Measurements from ENCODE around the gene SLC4A9.

SLC4A9 gene

DNA sequence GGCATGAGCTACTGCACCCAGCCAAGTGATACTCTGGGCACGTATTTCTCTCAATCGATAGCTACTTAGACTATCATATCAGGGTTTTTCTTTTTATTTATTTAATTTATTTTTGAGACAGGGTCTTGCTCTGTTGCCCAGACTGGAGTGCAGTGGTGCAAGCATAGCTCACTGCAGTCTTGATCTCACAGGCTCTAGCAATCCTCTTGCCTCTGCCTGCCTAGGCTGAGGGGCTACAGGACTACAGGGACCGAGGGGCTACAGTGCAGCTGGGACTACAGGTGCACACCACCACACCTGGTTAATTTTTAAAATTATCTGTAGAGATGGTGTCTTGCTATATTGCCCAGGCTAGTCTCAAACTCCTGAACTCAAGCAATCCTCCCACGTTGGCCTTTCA, 21.4 kb downstream of the SLC4A9 start:
- no peak for TF ChIP-seq POLR2AphosphoS5 (IDR thresholded peaks at IDR 0.05; ENCODE audit: low read depth, low read length)
- TF ChIP-seq, protein P1, sequence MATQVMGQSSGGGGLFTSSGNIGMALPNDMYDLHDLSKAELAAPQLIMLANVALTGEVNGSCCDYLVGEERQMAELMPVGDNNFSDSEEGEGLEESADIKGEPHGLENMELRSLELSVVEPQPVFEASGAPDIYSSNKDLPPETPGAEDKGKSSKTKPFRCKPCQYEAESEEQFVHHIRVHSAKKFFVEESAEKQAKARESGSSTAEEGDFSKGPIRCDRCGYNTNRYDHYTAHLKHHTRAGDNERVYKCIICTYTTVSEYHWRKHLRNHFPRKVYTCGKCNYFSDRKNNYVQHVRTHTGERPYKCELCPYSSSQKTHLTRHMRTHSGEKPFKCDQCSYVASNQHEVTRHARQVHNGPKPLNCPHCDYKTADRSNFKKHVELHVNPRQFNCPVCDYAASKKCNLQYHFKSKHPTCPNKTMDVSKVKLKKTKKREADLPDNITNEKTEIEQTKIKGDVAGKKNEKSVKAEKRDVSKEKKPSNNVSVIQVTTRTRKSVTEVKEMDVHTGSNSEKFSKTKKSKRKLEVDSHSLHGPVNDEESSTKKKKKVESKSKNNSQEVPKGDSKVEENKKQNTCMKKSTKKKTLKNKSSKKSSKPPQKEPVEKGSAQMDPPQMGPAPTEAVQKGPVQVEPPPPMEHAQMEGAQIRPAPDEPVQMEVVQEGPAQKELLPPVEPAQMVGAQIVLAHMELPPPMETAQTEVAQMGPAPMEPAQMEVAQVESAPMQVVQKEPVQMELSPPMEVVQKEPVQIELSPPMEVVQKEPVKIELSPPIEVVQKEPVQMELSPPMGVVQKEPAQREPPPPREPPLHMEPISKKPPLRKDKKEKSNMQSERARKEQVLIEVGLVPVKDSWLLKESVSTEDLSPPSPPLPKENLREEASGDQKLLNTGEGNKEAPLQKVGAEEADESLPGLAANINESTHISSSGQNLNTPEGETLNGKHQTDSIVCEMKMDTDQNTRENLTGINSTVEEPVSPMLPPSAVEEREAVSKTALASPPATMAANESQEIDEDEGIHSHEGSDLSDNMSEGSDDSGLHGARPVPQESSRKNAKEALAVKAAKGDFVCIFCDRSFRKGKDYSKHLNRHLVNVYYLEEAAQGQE (IDR thresholded peaks at IDR 0.05; ENCODE audit: insufficient read depth in 1 of 2, low read depth in 2 of 2, low read length in 2 of 2), result no peak
- no peak for TF ChIP-seq SIN3A (IDR thresholded peaks at IDR 0.05; ENCODE audit: borderline replicate concordance, insufficient read depth, low read length)
- TF ChIP-seq TAF1 (IDR thresholded peaks at IDR 0.05; ENCODE audit: borderline replicate concordance, insufficient read depth, low read length), result no peak
- no peak for TF ChIP-seq FOXP2 (optimal IDR thresholded peaks at IDR 0.05; ENCODE audit: borderline replicate concordance, extremely low read depth, extremely low read length, insufficient read depth)

DNA sequence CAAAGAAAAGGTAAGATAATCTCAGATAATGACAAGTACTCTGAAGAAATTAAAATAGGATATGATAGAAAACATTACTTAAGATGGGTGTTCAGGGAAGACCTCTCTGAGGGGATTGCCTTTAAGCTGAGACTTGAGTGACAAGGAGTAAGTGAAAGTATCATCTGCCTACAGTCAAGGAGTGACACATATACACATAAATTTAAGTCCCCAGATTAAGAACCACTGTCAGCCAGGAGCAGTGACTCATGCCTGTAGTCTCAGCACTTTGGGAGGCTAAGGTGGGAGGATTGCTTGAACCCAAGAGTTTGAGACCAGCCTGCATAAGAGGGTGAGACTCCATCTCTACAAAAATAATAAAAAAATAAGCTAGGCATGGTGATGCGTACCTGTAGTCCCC, 22.0 kb downstream of the SLC4A9 start:
- TF ChIP-seq POLR2AphosphoS5 (IDR thresholded peaks at IDR 0.05; ENCODE audit: low read depth, low read length) (no peak), FOXP2 (optimal IDR thresholded peaks at IDR 0.05; ENCODE audit: borderline replicate concordance, extremely low read depth, extremely low read length, insufficient read depth) (no peak), TAF1 (IDR thresholded peaks at IDR 0.05; ENCODE audit: borderline replicate concordance, insufficient read depth, low read length) (no peak), SIN3A (IDR thresholded peaks at IDR 0.05; ENCODE audit: borderline replicate concordance, insufficient read depth, low read length) (no peak)
- TF ChIP-seq, protein P1 (IDR thresholded peaks at IDR 0.05; ENCODE audit: insufficient read depth in 1 of 2, low read depth in 2 of 2, low read length in 2 of 2), result no peak

DNA sequence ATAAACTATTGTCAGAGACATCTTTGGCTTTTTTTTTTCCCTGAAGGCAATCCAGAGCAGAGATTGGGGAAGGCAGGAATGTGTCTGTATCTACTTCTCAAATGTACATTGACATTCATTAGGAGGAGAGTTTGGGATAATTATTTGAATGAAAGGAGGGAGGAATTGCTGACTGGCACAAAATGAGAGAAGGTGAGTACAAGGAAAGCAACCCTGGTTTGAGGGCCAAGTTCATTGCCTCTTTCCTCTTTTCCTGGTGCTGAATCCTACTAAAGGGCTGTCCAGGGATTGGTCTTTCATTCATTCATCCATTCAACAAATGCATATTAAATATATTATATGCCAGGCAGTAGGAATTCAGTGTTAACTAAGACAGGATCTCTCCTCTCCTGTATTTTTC, 22.9 kb downstream of the SLC4A9 start:
- TF ChIP-seq POLR2AphosphoS5 (IDR thresholded peaks at IDR 0.05; ENCODE audit: low read depth, low read length) (no peak), FOXP2 (optimal IDR thresholded peaks at IDR 0.05; ENCODE audit: borderline replicate concordance, extremely low read depth, extremely low read length, insufficient read depth) (no peak), TAF1 (IDR thresholded peaks at IDR 0.05; ENCODE audit: borderline replicate concordance, insufficient read depth, low read length) (no peak), SIN3A (IDR thresholded peaks at IDR 0.05; ENCODE audit: borderline replicate concordance, insufficient read depth, low read length) (no peak)
- TF ChIP-seq, protein P1 (IDR thresholded peaks at IDR 0.05; ENCODE audit: insufficient read depth in 1 of 2, low read depth in 2 of 2, low read length in 2 of 2), result no peak

DNA sequence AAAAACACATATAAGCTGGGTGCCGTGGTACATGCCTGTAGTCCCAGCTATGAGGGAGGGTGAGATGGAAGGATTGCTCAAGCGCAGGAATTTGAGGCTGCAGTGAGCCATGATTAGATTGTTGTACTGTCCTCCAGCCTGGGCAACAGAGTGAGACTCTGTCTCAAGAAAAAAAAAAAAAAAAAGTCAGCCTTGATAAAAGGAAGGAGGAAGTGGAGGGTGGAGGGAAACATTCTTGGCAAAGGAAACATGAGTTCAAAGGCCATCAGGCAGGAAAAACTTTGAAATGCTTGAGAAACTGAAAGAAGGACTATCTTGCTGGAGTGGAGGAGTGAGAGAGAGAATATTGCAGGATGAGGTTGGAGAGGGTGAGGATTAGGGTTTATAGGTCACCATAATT, 23.3 kb downstream of the SLC4A9 start:
- TF ChIP-seq, protein P1 (IDR thresholded peaks at IDR 0.05; ENCODE audit: insufficient read depth in 1 of 2, low read depth in 2 of 2, low read length in 2 of 2), result no peak
- no peak for TF ChIP-seq SIN3A (IDR thresholded peaks at IDR 0.05; ENCODE audit: borderline replicate concordance, insufficient read depth, low read length)
- TF ChIP-seq POLR2AphosphoS5 (IDR thresholded peaks at IDR 0.05; ENCODE audit: low read depth, low read length), result no peak
- TF ChIP-seq TAF1 (IDR thresholded peaks at IDR 0.05; ENCODE audit: borderline replicate concordance, insufficient read depth, low read length), result no peak
- no peak for TF ChIP-seq FOXP2 (optimal IDR thresholded peaks at IDR 0.05; ENCODE audit: borderline replicate concordance, extremely low read depth, extremely low read length, insufficient read depth)

DNA sequence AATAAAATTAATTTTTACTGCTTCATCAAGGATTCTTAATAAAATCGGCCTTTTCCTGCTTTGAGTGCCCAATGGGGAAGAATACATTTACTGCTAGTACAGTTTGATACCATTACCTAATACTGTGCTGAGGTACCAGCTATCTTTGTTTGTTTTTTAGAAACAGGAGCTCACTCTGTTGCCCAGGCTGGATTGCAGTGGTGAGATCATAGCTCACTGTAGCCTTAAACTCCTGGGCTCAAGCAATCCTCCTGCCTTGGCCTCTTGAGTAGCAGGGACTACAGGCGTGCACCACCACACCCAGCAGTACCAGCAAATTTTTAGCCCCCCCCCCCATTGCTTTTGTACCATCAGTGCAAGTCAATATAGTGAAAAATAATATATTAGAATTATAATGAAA, 28.1 kb downstream of the SLC4A9 start:
- TF ChIP-seq FOXP2 (optimal IDR thresholded peaks at IDR 0.05; ENCODE audit: borderline replicate concordance, extremely low read depth, extremely low read length, insufficient read depth) (no peak), POLR2AphosphoS5 (IDR thresholded peaks at IDR 0.05; ENCODE audit: low read depth, low read length) (no peak), TAF1 (IDR thresholded peaks at IDR 0.05; ENCODE audit: borderline replicate concordance, insufficient read depth, low read length) (no peak), SIN3A (IDR thresholded peaks at IDR 0.05; ENCODE audit: borderline replicate concordance, insufficient read depth, low read length) (no peak)
